HL-60 (cell line): Measurements from ENCODE around the gene DOCK10.

Source experiments
- CTCF ChIP-seq: IDR thresholded peaks from one replicate; pipeline ENCODE4 v1.5.1; 2011; ENCODE audit warnings: low read length, control low read depth, inconsistent platforms; ENCODE audit not compliant: insufficient read depth
- POLR2AphosphoS5 ChIP-seq: IDR thresholded peaks from 2 replicates; pipeline ENCODE4 v1.6.1; 2012; ENCODE audit warnings: low read depth

- TF ChIP-seq CTCF, result no peak
- TF ChIP-seq POLR2AphosphoS5, result no peak
Observed at GRCh38 chr2:224892574-224893204, 149.6 kb downstream of the DOCK10 start.
